ENCODE results near the gene PICALM.

DNA sequence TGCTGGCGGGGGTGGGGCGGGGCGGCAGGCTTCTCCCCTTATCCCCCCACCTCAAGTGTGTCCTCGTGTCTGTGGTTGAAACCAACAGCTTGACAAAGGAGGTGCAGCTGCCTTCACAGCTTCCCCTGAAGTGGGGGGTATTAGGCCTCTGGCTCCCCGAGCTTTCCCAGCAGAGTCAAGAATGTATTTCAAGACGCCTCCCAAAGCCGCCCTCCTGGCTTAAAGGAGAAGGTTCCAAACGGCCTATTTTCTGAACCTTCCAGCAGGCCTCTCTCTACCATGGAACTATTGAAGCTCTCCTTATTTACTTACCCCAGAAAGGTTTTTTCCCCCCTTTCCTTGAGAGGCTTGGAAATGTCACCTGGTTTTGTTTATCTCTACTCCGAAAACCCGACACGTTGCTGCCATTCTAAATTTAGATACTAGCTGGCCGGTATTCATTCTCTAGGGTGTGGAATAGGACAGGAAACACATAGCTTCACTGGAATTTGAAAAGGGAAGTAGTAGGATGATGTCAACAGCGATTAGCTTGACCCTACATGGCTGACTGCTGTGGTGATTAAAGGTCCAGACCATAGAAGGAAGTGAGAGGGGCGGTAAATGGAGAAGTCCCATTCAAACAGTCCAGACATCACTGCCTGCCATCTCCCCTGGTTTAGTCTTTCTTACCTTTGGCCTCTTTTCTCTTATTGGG, 671 bp upstream of the PICALM start:
- TF ChIP-seq TEAD4 (IDR thresholded peaks at IDR 0.05) (peak; percentile 81), TAF1 (IDR thresholded peaks at IDR 0.05; ENCODE audit: low read depth) (no peak), YY1 (IDR thresholded peaks at IDR 0.05; ENCODE audit: low read depth) (0 out of 2 replicates have a peak, but pooled peaks have one; percentile 37), EGR1 (IDR thresholded peaks at IDR 0.05) (no peak), EP300 (IDR thresholded peaks at IDR 0.05; ENCODE audit: borderline replicate concordance) (peak; percentile 65)
- TF ChIP-seq, protein P1, sequence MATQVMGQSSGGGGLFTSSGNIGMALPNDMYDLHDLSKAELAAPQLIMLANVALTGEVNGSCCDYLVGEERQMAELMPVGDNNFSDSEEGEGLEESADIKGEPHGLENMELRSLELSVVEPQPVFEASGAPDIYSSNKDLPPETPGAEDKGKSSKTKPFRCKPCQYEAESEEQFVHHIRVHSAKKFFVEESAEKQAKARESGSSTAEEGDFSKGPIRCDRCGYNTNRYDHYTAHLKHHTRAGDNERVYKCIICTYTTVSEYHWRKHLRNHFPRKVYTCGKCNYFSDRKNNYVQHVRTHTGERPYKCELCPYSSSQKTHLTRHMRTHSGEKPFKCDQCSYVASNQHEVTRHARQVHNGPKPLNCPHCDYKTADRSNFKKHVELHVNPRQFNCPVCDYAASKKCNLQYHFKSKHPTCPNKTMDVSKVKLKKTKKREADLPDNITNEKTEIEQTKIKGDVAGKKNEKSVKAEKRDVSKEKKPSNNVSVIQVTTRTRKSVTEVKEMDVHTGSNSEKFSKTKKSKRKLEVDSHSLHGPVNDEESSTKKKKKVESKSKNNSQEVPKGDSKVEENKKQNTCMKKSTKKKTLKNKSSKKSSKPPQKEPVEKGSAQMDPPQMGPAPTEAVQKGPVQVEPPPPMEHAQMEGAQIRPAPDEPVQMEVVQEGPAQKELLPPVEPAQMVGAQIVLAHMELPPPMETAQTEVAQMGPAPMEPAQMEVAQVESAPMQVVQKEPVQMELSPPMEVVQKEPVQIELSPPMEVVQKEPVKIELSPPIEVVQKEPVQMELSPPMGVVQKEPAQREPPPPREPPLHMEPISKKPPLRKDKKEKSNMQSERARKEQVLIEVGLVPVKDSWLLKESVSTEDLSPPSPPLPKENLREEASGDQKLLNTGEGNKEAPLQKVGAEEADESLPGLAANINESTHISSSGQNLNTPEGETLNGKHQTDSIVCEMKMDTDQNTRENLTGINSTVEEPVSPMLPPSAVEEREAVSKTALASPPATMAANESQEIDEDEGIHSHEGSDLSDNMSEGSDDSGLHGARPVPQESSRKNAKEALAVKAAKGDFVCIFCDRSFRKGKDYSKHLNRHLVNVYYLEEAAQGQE (IDR thresholded peaks at IDR 0.05; ENCODE audit: low read depth) = no peak
- TF ChIP-seq, protein P2, sequence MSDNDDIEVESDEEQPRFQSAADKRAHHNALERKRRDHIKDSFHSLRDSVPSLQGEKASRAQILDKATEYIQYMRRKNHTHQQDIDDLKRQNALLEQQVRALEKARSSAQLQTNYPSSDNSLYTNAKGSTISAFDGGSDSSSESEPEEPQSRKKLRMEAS (IDR thresholded peaks at IDR 0.05) = no peak
- TF ChIP-seq, protein P3, sequence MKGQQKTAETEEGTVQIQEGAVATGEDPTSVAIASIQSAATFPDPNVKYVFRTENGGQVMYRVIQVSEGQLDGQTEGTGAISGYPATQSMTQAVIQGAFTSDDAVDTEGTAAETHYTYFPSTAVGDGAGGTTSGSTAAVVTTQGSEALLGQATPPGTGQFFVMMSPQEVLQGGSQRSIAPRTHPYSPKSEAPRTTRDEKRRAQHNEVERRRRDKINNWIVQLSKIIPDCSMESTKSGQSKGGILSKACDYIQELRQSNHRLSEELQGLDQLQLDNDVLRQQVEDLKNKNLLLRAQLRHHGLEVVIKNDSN (IDR thresholded peaks at IDR 0.05) = peak; percentile 25; the same call in 1 of the 2 replicates
